ENCODE data around the gene HLCS.

HLCS gene

DNA sequence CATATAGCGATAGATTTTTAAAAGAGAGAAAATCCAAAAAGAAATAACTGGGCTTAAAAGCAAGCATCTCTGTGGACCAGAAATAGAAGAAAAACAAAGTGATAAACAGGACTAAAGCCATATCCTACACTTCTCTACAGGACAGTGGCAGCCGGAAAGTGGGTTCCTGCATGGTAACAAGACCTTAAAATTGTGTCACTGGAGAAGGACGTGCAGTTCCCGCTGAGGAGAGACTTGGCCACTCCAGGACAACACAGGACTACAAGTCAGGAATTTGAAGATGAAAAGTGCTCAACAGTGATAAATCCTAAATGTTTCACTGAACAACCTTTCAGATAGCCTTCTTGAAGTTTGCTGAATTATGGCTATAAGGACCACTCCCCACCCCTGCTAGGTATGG is 1.9 kb upstream of the HLCS start:
- DNase-seq: no peak
- Histone ChIP-seq H3K9me2 (replicated peaks; ENCODE audit: insufficient read depth, low read length) (no peaks in the 10 kb centered on the region), H3K9ac (ENCODE audit: low read length) (no peak overlapping the region), H3K4me2 (ENCODE audit: low read depth, low read length) (no peak overlapping the region), H4K20me1 (ENCODE audit: insufficient read depth, low read length) (no peaks in the 10 kb centered on the region), H3K4me3 (ENCODE audit: low read length) (no peak overlapping the region), H3K9me3 (replicated peaks; ENCODE audit: insufficient read depth, low read length) (no peaks in the 10 kb centered on the region), H2AFZ (ENCODE audit: low read length) (no peak overlapping the region), H3K27ac (ENCODE audit: low read length) (no peak overlapping the region), H3K27me3 (replicated peaks; ENCODE audit: insufficient read depth, low read length) (no peaks in the 10 kb centered on the region), H3K79me2 (ENCODE audit: low read length) (no peaks in the 10 kb centered on the region), H3F3A (ENCODE audit: insufficient read depth, low read length) (peaks cover 12% of the 10 kb centered on the region), H3K36me3 (replicated peaks; ENCODE audit: insufficient read depth, low read length) (no peaks in the 10 kb centered on the region), H3K4me1 (ENCODE audit: low read length) (peaks cover 11% of the 10 kb centered on the region; the same call in 1 of the 2 replicates)
- TF ChIP-seq, protein P1, sequence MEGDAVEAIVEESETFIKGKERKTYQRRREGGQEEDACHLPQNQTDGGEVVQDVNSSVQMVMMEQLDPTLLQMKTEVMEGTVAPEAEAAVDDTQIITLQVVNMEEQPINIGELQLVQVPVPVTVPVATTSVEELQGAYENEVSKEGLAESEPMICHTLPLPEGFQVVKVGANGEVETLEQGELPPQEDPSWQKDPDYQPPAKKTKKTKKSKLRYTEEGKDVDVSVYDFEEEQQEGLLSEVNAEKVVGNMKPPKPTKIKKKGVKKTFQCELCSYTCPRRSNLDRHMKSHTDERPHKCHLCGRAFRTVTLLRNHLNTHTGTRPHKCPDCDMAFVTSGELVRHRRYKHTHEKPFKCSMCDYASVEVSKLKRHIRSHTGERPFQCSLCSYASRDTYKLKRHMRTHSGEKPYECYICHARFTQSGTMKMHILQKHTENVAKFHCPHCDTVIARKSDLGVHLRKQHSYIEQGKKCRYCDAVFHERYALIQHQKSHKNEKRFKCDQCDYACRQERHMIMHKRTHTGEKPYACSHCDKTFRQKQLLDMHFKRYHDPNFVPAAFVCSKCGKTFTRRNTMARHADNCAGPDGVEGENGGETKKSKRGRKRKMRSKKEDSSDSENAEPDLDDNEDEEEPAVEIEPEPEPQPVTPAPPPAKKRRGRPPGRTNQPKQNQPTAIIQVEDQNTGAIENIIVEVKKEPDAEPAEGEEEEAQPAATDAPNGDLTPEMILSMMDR (IDR thresholded peaks at IDR 0.05; ENCODE audit: low read length): no peak
- TF ChIP-seq EZH2phosphoT487 (IDR thresholded peaks at IDR 0.05; ENCODE audit: low read length) (no peak), EZH2 (optimal IDR thresholded peaks at IDR 0.05; ENCODE audit: low read depth, low read length) (no peak)

DNA sequence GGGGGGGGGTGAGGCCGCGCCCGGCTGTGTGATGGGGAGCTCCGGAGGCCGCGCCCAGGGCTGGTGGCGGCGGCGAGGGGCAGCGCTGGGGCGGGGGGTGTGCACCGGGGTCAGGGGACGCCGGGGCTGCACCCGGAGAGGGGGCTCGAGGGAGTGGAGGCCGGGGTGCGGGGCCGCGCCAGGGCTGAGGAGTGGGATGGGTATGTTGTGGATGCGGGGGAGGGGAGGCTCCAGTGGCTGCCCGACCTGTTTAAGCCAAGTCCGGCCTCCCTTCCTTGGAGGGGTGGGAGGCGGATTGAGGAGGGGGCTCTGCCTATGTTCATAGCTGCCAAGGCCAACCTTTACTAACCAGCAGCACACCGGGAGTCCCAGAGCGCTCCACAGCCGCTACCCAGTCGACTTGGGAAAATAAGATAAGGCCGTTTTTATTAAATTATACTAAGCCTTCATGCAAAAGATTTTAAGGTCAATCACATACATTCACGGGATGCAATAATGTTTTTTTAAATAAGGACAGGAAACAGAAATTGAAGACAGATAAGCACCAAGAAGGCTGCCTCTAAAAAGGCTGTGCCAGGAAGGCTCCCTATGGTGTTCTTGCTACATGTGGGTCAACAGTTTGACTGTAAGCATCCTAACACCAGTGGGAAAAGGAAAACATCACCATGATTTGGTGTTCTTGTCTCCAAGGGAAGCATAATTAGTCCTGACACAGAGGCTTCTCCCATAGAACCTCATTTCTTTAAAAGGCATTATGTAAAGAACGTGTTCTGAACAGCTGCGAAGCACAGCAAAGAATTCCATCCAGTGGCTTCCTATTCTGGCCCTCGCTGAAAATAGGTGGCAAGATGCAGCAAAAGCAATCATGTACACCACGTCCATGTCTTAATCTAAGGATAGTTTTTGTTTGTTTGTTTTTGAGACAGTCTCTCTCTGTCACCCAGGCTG is 626 bp upstream of the HLCS start:
- DNase-seq: peak; percentile 19
- Histone ChIP-seq H4K20me1 (ENCODE audit: insufficient read depth, low read length) (no peaks in the 10 kb centered on the region), H3K27ac (ENCODE audit: low read length) (peak overlapping the region; percentile 21; the same call in 1 of the 2 replicates), H3K4me1 (ENCODE audit: low read length) (peaks cover 11% of the 10 kb centered on the region; the same call in 1 of the 2 replicates), H3F3A (ENCODE audit: insufficient read depth, low read length) (peaks cover 12% of the 10 kb centered on the region), H3K79me2 (ENCODE audit: low read length) (no peaks in the 10 kb centered on the region), H3K36me3 (replicated peaks; ENCODE audit: insufficient read depth, low read length) (no peaks in the 10 kb centered on the region), H3K9ac (ENCODE audit: low read length) (peak overlapping the region; percentile 64), H3K4me3 (ENCODE audit: low read length) (peak overlapping the region; percentile 66), H3K4me2 (ENCODE audit: low read depth, low read length) (peak overlapping the region; percentile 61; the same call in 1 of the 2 replicates), H3K27me3 (replicated peaks; ENCODE audit: insufficient read depth, low read length) (no peaks in the 10 kb centered on the region), H3K9me3 (replicated peaks; ENCODE audit: insufficient read depth, low read length) (no peaks in the 10 kb centered on the region), H3K9me2 (replicated peaks; ENCODE audit: insufficient read depth, low read length) (no peaks in the 10 kb centered on the region), H2AFZ (ENCODE audit: low read length) (peak overlapping the region; percentile 71)
- no peak for TF ChIP-seq EZH2 (optimal IDR thresholded peaks at IDR 0.05; ENCODE audit: low read depth, low read length)

DNA sequence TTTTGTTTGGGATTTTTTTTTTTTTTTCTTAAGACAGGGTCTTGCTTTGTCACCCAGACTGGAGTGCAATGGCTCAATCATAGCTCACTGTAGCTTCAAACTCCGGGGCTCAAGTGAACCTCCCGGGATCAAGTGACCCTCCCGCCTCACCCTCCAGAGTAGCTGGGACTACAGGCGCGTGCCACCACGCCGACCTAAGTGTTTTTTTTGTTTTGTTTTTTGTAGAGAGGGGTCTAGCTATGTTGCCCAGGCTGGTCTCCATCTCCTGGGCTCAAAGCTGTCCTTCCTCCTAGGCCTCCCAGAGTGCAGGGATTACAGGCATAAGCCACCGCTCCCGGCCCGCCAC is 776 bp downstream of the HLCS start:
- TF ChIP-seq, protein P1 (IDR thresholded peaks at IDR 0.05; ENCODE audit: low read length): no peak
- TF ChIP-seq EZH2 (optimal IDR thresholded peaks at IDR 0.05; ENCODE audit: low read depth, low read length) (no peak), EZH2phosphoT487 (IDR thresholded peaks at IDR 0.05; ENCODE audit: low read length) (no peak)
- peak overlapping the region; percentile 88 for H2AFZ ChIP-seq (ENCODE audit: low read length)
- peak overlapping the region; percentile 61; the same call in 1 of the 2 replicates for H3K27ac ChIP-seq (ENCODE audit: low read length)
- peak overlapping the region; percentile 86 for H3K9ac ChIP-seq (ENCODE audit: low read length)
- H4K20me1 ChIP-seq (ENCODE audit: insufficient read depth, low read length): no peaks in the 10 kb centered on the region
- no peaks in the 10 kb centered on the region for H3K27me3 ChIP-seq (replicated peaks; ENCODE audit: insufficient read depth, low read length)
- DNase-seq: peak; percentile 27
- peak overlapping the region; percentile 79 for H3K4me2 ChIP-seq (ENCODE audit: low read depth, low read length)
- no peaks in the 10 kb centered on the region for H3K36me3 ChIP-seq (replicated peaks; ENCODE audit: insufficient read depth, low read length)
- H3K4me3 ChIP-seq (ENCODE audit: low read length): peak overlapping the region; percentile 73
- H3K9me3 ChIP-seq (replicated peaks; ENCODE audit: insufficient read depth, low read length): no peaks in the 10 kb centered on the region
- no peaks in the 10 kb centered on the region for H3K79me2 ChIP-seq (ENCODE audit: low read length)
- H3K9me2 ChIP-seq (replicated peaks; ENCODE audit: insufficient read depth, low read length): no peaks in the 10 kb centered on the region
- peaks cover 12% of the 10 kb centered on the region for H3F3A ChIP-seq (ENCODE audit: insufficient read depth, low read length)
- H3K4me1 ChIP-seq (ENCODE audit: low read length): peaks cover 11% of the 10 kb centered on the region; the same call in 1 of the 2 replicates
